Neural progenitor cell (in vitro differentiated cells): Measurements from ENCODE around the gene TOGARAM1. TPM values are rescaled to one million over a fixed set of nuclear protein-coding genes. Genes with fewer than 3 reads are reported as not detected.

Experiments used
- DNase-seq: peaks from one replicate; pipeline ENCODE4 v3.0.0-alpha.2; 2016; ENCODE audit warnings: low spot score
- H2AFZ ChIP-seq: fragments of 200-600 bp; sonication (generic); replicated peaks from 2 replicates; pipeline ENCODE4 v1.6.1; 2016; ENCODE audit warnings: antibody characterized with exemption
- H3F3A ChIP-seq: fragments of 200-600 bp; sonication (generic); 2 replicates; pipeline ENCODE4 v1.6.1; 2016; ENCODE audit warnings: antibody characterized with exemption, low read depth
- H3K27ac ChIP-seq: fragments of 200-600 bp; sonication (generic); 2 replicates; pipeline ENCODE4 v1.5.1; 2016; ENCODE audit warnings: mild to moderate bottlenecking
- H3K27me3 ChIP-seq: fragments of 200-600 bp; sonication (generic); 2 replicates; pipeline ENCODE4 v1.6.1; 2016; ENCODE audit warnings: mild to moderate bottlenecking, moderate library complexity
- H3K36me3 ChIP-seq: fragments of 200-600 bp; sonication (generic); 2 replicates; pipeline ENCODE4 v1.5.1; 2016
- H3K4me1 ChIP-seq: fragments of 200-600 bp; sonication (generic); 2 replicates; pipeline ENCODE4 v1.6.1; 2016; ENCODE audit warnings: mixed run types
- H3K4me2 ChIP-seq: fragments of 200-600 bp; sonication (generic); 2 replicates; pipeline ENCODE4 v1.6.1; 2016
- H3K4me3 ChIP-seq: fragments of 200-600 bp; sonication (generic); 2 replicates; pipeline ENCODE4 v1.5.1; 2016
- H3K79me2 ChIP-seq: fragments of 200-600 bp; sonication (generic); 2 replicates; pipeline ENCODE4 v1.6.1; 2016; ENCODE audit warnings: low read depth
- H3K9ac ChIP-seq: fragments of 200-600 bp; sonication (generic); 2 replicates; pipeline ENCODE4 v1.6.1; 2016
- H3K9me3 ChIP-seq: fragments of 200-600 bp; sonication (generic); 2 replicates; pipeline ENCODE4 v1.5.1; 2016; ENCODE audit warnings: low read depth
- H4K20me1 ChIP-seq: fragments of 200-600 bp; sonication (generic); 2 replicates; pipeline ENCODE4 v1.6.1; 2016; ENCODE audit warnings: low read depth
- H3K27ac Mint-ChIP-seq: 3 replicates; pipeline ENCODE4 v1.8.0; 2021; ENCODE audit warnings: mixed read lengths
- H3K27me3 Mint-ChIP-seq: 2 replicates; pipeline ENCODE4 v1.8.0; 2022; ENCODE audit warnings: low read depth, mild to moderate bottlenecking, inconsistent platforms, moderate library complexity, mixed read lengths; ENCODE audit not compliant: insufficient read depth
- H3K36me3 Mint-ChIP-seq: 3 replicates; pipeline ENCODE4 v1.8.0; 2021; ENCODE audit warnings: mixed read lengths
- H3K4me1 Mint-ChIP-seq: 3 replicates; pipeline ENCODE4 v1.8.0; 2021; ENCODE audit warnings: mixed read lengths
- H3K4me3 Mint-ChIP-seq: 3 replicates; pipeline ENCODE4 v1.8.0; 2021; ENCODE audit warnings: mild to moderate bottlenecking, moderate library complexity, mixed read lengths
- H3K9me3 Mint-ChIP-seq: 3 replicates; pipeline ENCODE4 v1.8.0; 2020; ENCODE audit warnings: mixed read lengths
- CTCF ChIP-seq: fragments of 200-600 bp; sonication (generic); IDR thresholded peaks from 2 replicates; pipeline ENCODE4 v1.5.1; 2017; ENCODE audit warnings: antibody characterized with exemption, mild to moderate bottlenecking
- EZH2 ChIP-seq: fragments of 200-600 bp; sonication (generic); IDR thresholded peaks from 2 replicates; pipeline ENCODE4 v1.6.1; 2017; ENCODE audit warnings: antibody characterized with exemption, mild to moderate bottlenecking, moderate library complexity
- EZH2phosphoT487 ChIP-seq: fragments of 200-600 bp; sonication (generic); IDR thresholded peaks from 2 replicates; pipeline ENCODE4 v1.6.1; 2017; ENCODE audit warnings: antibody characterized with exemption
- total RNA-seq: library from RNA; depleted of rRNA; stranded (reverse); fragments of >200 nt; gene quantifications from 2 replicates; pipeline ENCODE4 v1.2.3, GENCODE V29; 2015; ENCODE audit warnings: low replicate concordance

TOGARAM1 gene
- total RNA-seq, 1 donor from 2014 or later, result 23.1 TPM

- TF ChIP-seq EZH2 (no peak), CTCF (no peak), EZH2phosphoT487 (no peak)
- Mint-ChIP-seq H3K4me3 (peak overlapping the region; percentile 99), H3K4me1 (peaks cover 24% of the 10 kb centered on the region), H3K27ac (peak overlapping the region; percentile 74), H3K27me3 (no peaks in the 10 kb centered on the region), H3K36me3 (peaks cover 23% of the 10 kb centered on the region), H3K9me3 (no peaks in the 10 kb centered on the region)
- no peak overlapping the region for H3K27ac ChIP-seq
- peak overlapping the region; percentile 84 for H3K9ac ChIP-seq
- H3K36me3 ChIP-seq, result no peaks in the 10 kb centered on the region
- H3K4me3 ChIP-seq, result peak overlapping the region; percentile 79
- no peaks in the 10 kb centered on the region for H3K27me3 ChIP-seq
- H3F3A ChIP-seq, result no peaks in the 10 kb centered on the region
- peaks cover 21% of the 10 kb centered on the region for H3K4me1 ChIP-seq
- peaks cover 60% of the 10 kb centered on the region for H3K79me2 ChIP-seq
- H3K9me3 ChIP-seq, result no peaks in the 10 kb centered on the region
- H4K20me1 ChIP-seq, result peaks cover 57% of the 10 kb centered on the region
- no peak overlapping the region for H2AFZ ChIP-seq
- peak overlapping the region; percentile 87 for H3K4me2 ChIP-seq
- DNase-seq, result peak; percentile 2
Observed at GRCh38 chr14:45084946-45085346, 123.0 kb downstream of the TOGARAM1 start.

GRCh38 chr14:45089813-45090212 is 127.8 kb downstream of the TOGARAM1 start:
- H3K4me1 Mint-ChIP-seq, result peaks cover 17% of the 10 kb centered on the region
- no peak for TF ChIP-seq EZH2phosphoT487
- TF ChIP-seq EZH2, result no peak
- no peak for TF ChIP-seq CTCF
- Histone ChIP-seq H3K4me3 (no peak overlapping the region), H3K4me2 (no peak overlapping the region), H3K36me3 (peaks cover 2% of the 10 kb centered on the region), H4K20me1 (peaks cover 95% of the 10 kb centered on the region), H3K9me3 (no peaks in the 10 kb centered on the region), H3K9ac (no peak overlapping the region), H3F3A (no peaks in the 10 kb centered on the region), H3K27me3 (no peaks in the 10 kb centered on the region), H3K4me1 (peaks cover 16% of the 10 kb centered on the region), H3K79me2 (peaks cover 100% of the 10 kb centered on the region), H2AFZ (no peak overlapping the region), H3K27ac (no peak overlapping the region)
- H3K9me3 Mint-ChIP-seq, result no peaks in the 10 kb centered on the region
- peaks cover 2% of the 10 kb centered on the region for H3K27me3 Mint-ChIP-seq
- H3K27ac Mint-ChIP-seq, result no peak overlapping the region
- H3K36me3 Mint-ChIP-seq, result peaks cover 37% of the 10 kb centered on the region
- no peak overlapping the region for H3K4me3 Mint-ChIP-seq
- no peak for DNase-seq

GRCh38 chr14:45091710-45092109 is 129.7 kb downstream of the TOGARAM1 start:
- Histone ChIP-seq H3K9me3 (no peaks in the 10 kb centered on the region), H4K20me1 (peaks cover 87% of the 10 kb centered on the region), H3K27ac (no peak overlapping the region), H3F3A (no peaks in the 10 kb centered on the region), H3K9ac (no peak overlapping the region), H3K4me1 (no peaks in the 10 kb centered on the region), H3K27me3 (no peaks in the 10 kb centered on the region), H3K4me2 (no peak overlapping the region), H2AFZ (no peak overlapping the region), H3K79me2 (peaks cover 95% of the 10 kb centered on the region), H3K36me3 (peaks cover 14% of the 10 kb centered on the region), H3K4me3 (no peak overlapping the region)
- H3K4me1 Mint-ChIP-seq, result peaks cover 7% of the 10 kb centered on the region
- no peak overlapping the region for H3K4me3 Mint-ChIP-seq
- DNase-seq, result no peak
- no peak for TF ChIP-seq EZH2phosphoT487
- no peak for TF ChIP-seq EZH2
- no peak for TF ChIP-seq CTCF
- no peaks in the 10 kb centered on the region for H3K9me3 Mint-ChIP-seq
- H3K36me3 Mint-ChIP-seq, result peaks cover 47% of the 10 kb centered on the region
- H3K27me3 Mint-ChIP-seq, result peaks cover 2% of the 10 kb centered on the region
- H3K27ac Mint-ChIP-seq, result no peak overlapping the region
